ENCODE measurements around the gene PLPPR1.

GRCh38 chr9:101126556-101126955 lies 98.0 kb downstream of the PLPPR1 start:
- TF ChIP-seq CTCF (IDR thresholded peaks at IDR 0.05; ENCODE audit: insufficient read depth, low read length, poor library complexity, severe bottlenecking): no peak
- no peak for TF ChIP-seq EZH2phosphoT487 (conservative IDR thresholded peaks at IDR 0.05; ENCODE audit: low read length)

Measured in SU-DHL-6 (cell line).